Upper lobe of right lung (tissue), 1 donor: ENCODE results near the gene CAMTA1. TPM values are rescaled to one million over a fixed set of nuclear protein-coding genes. Genes with fewer than 3 reads are reported as not detected.

Experiments used
- ATAC-seq: fragments of 200-7000 bp; cut with Tn5 transposase; one replicate; pipeline ENCODE4 v1.9.1; 2020; ENCODE audit warnings: mild to moderate bottlenecking, moderate library complexity
- DNase-seq: peaks from one replicate; pipeline ENCODE4 v3.0.0-alpha.2; 2020
- H3K27ac ChIP-seq: fragments of 200-600 bp; one replicate; pipeline ENCODE4 v1.8.0; 2022
- H3K27me3 ChIP-seq: fragments of 200-600 bp; one replicate; pipeline ENCODE4 v1.8.0; 2022; ENCODE audit warnings: mild to moderate bottlenecking
- H3K36me3 ChIP-seq: fragments of 200-600 bp; one replicate; pipeline ENCODE4 v1.8.0; 2022
- H3K4me1 ChIP-seq: fragments of 200-600 bp; one replicate; pipeline ENCODE4 v1.8.0; 2022
- H3K4me3 ChIP-seq: fragments of 200-600 bp; one replicate; pipeline ENCODE4 v1.8.0; 2022; ENCODE audit warnings: mild to moderate bottlenecking
- H3K9me3 ChIP-seq: fragments of 200-600 bp; one replicate; pipeline ENCODE4 v1.8.0; 2022
- intact Hi-C: fragments of 100-400 bp; cut with DNase I; formaldehyde crosslinking; loops from one replicate; pipeline ENCODE4 v1.11.0; 2022
- total RNA-seq: library from RNA; stranded (reverse); fragmentation: NEBNext Ultra II Directional; extraction: Animal tissue kit (Norgen Biotek cat#: 25700); gene quantifications from one replicate; pipeline ENCODE4 v1.2.1, GENCODE V29; 2021
- TF ChIP-seq, protein P1 (sequence below): fragments of 200-600 bp; IDR thresholded peaks from one replicate; pipeline ENCODE4 v1.8.0; 2022; ENCODE audit warnings: antibody characterized with exemption
- donor health status: DM: no; HTN: yes; CAD: no; lungs with severe emphysema.

CAMTA1 gene
- total RNA-seq, 1 donor from 2014 or later = 63.4 TPM

GRCh38 chr1:7103361-7103782 is 318.1 kb downstream of the CAMTA1 start:
- TF ChIP-seq, protein P1, sequence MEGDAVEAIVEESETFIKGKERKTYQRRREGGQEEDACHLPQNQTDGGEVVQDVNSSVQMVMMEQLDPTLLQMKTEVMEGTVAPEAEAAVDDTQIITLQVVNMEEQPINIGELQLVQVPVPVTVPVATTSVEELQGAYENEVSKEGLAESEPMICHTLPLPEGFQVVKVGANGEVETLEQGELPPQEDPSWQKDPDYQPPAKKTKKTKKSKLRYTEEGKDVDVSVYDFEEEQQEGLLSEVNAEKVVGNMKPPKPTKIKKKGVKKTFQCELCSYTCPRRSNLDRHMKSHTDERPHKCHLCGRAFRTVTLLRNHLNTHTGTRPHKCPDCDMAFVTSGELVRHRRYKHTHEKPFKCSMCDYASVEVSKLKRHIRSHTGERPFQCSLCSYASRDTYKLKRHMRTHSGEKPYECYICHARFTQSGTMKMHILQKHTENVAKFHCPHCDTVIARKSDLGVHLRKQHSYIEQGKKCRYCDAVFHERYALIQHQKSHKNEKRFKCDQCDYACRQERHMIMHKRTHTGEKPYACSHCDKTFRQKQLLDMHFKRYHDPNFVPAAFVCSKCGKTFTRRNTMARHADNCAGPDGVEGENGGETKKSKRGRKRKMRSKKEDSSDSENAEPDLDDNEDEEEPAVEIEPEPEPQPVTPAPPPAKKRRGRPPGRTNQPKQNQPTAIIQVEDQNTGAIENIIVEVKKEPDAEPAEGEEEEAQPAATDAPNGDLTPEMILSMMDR = no peak
- Histone ChIP-seq H3K4me1 (no peaks in the 10 kb centered on the region), H3K27ac (no peak overlapping the region), H3K36me3 (no peaks in the 10 kb centered on the region), H3K4me3 (no peak overlapping the region), H3K9me3 (no peaks in the 10 kb centered on the region), H3K27me3 (peaks cover 18% of the 10 kb centered on the region)
- intact Hi-C loops = no loop called here
- ATAC-seq (no peak), DNase-seq (no peak)

GRCh38 chr1:7103874-7104273 is 318.6 kb downstream of the CAMTA1 start:
- intact Hi-C loops = no loop called here
- Histone ChIP-seq H3K27ac (no peak overlapping the region), H3K9me3 (no peaks in the 10 kb centered on the region), H3K4me1 (no peaks in the 10 kb centered on the region), H3K36me3 (no peaks in the 10 kb centered on the region), H3K4me3 (no peak overlapping the region), H3K27me3 (peaks cover 22% of the 10 kb centered on the region)
- TF ChIP-seq, protein P1 = no peak
- no peak for ATAC-seq
- DNase-seq = no peak

DNA sequence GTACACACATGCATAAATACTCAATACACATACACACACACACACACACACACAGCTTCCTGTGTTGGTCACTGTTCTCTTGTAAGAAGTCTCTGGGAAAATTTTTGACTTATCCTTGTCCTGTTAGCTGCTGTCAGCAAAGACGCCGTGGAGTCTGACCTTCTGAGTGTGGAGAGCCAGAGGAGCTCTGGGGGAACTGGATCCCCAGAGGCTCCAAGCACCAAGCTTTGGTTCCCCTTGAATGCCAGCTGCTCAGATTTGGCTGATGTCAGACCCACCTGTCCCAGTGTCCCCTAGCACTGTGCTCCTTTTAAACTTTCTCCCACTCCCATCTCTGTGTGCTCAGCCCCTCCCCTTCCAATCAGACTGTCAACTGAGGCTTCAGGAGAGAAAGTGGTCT is 319.1 kb downstream of the CAMTA1 start:
- no peak overlapping the region for H3K4me3 ChIP-seq
- no peaks in the 10 kb centered on the region for H3K4me1 ChIP-seq
- DNase-seq = no peak
- no peak for ATAC-seq
- no peaks in the 10 kb centered on the region for H3K9me3 ChIP-seq
- H3K27me3 ChIP-seq = peaks cover 18% of the 10 kb centered on the region
- intact Hi-C loops = no loop called here
- H3K36me3 ChIP-seq = no peaks in the 10 kb centered on the region
- no peak overlapping the region for H3K27ac ChIP-seq
- TF ChIP-seq, protein P1 = no peak

GRCh38 chr1:7105269-7105668 is 320.0 kb downstream of the CAMTA1 start:
- Histone ChIP-seq H3K4me3 (no peak overlapping the region), H3K36me3 (no peaks in the 10 kb centered on the region), H3K27ac (no peak overlapping the region), H3K4me1 (no peaks in the 10 kb centered on the region), H3K9me3 (no peaks in the 10 kb centered on the region), H3K27me3 (peaks cover 12% of the 10 kb centered on the region)
- DNase-seq = peak; percentile 23
- TF ChIP-seq, protein P1 = no peak
- ATAC-seq = no peak
- intact Hi-C loops = no loop called here

GRCh38 chr1:7106442-7107108 is 321.3 kb downstream of the CAMTA1 start:
- TF ChIP-seq, protein P1 = no peak
- no peak overlapping the region for H3K27ac ChIP-seq

More at GRCh38 chr1:7106442-7107108, 321.3 kb downstream of the CAMTA1 start:
- H3K4me3 ChIP-seq = no peak overlapping the region
- no peaks in the 10 kb centered on the region for H3K4me1 ChIP-seq
- no peak for DNase-seq
- peaks cover 12% of the 10 kb centered on the region for H3K27me3 ChIP-seq
- no peaks in the 10 kb centered on the region for H3K36me3 ChIP-seq
- intact Hi-C loops = no loop called here
- ATAC-seq = no peak
- no peaks in the 10 kb centered on the region for H3K9me3 ChIP-seq
